Endothelial cell of umbilical vein (primary cell): ENCODE results near the gene COL19A1. TPM values are rescaled to one million over a fixed set of nuclear protein-coding genes. Genes with fewer than 3 reads are reported as not detected.

ENCODE experiments used
- BruUV-seq: library from RNA; stranded (reverse); fragments of 400-500 nt; replicated peaks from 2 replicates; lab custom pipeline; 2021; lab: Mats Ljungman, UMichigan
- CTCF ChIA-PET: fragments of 300-600, 350-600 bp; sonication (Branson Sonifier 250); formaldehyde crosslinking; loops from one replicate; lab custom pipeline; 2021; ENCODE audit warnings: antibody characterized with exemption, inconsistent platforms; lab: Charles Lee
- POLR2A ChIA-PET: fragments of 300-600, 350-600 bp; sonication (Branson Sonifier 250); formaldehyde crosslinking; loops from one replicate; lab custom pipeline; 2021; ENCODE audit warnings: antibody characterized with exemption, inconsistent platforms; lab: Charles Lee
- DNase-seq: peaks from one replicate; pipeline ENCODE4 v3.0.0-alpha.2; 2011; ENCODE audit warnings: low read depth, low spot score
- FAIRE-seq: peaks from 2 replicates; lab custom pipeline; 2011; peaks lifted over from hg19 to GRCh38; lab: Jason Lieb, UNC
- H2AFZ ChIP-seq: 2 replicates; pipeline ENCODE4 v1.6.0; 2012; ENCODE audit warnings: low read depth, low read length, control low read depth, inconsistent platforms
- H3K27ac ChIP-seq: 2 replicates; pipeline ENCODE4 v1.5.1; 2011; ENCODE audit warnings: low read depth, mild to moderate bottlenecking, control low read depth, low read length, moderate library complexity; ENCODE audit not compliant: insufficient read depth
- H3K27me3 ChIP-seq, 2 experiments: 2 replicates each; pipeline versions ENCODE4 v1.6.0 to v1.6.1; 2011; ENCODE audit warnings: low read length in 2 of 2, mixed read lengths in 1 of 2; ENCODE audit not compliant: control insufficient read depth in 2 of 2, insufficient read depth in 2 of 2
- H3K36me3 ChIP-seq, 2 experiments: 2 replicates in 1 of 2; 3 replicates in 1 of 2; pipeline ENCODE4 v1.5.1; 2011; ENCODE audit warnings: low read length in 2 of 2, mild to moderate bottlenecking in 1 of 2, moderate library complexity in 1 of 2; ENCODE audit not compliant: control insufficient read depth in 2 of 2, insufficient read depth in 2 of 2; ENCODE audit errors: extremely low read depth in 1 of 2
- H3K4me1 ChIP-seq: 3 replicates; pipeline ENCODE4 v1.5.1; 2011; ENCODE audit warnings: mild to moderate bottlenecking, low read length; ENCODE audit not compliant: control insufficient read depth, insufficient read depth; ENCODE audit errors: extremely low read depth
- H3K4me2 ChIP-seq: 2 replicates; pipeline ENCODE4 v1.6.1; 2011; ENCODE audit warnings: low read length, control low read depth, mixed read lengths; ENCODE audit not compliant: insufficient read depth
- H3K4me3 ChIP-seq, 3 experiments: fragments of 200-600 bp in 1 of 3; sonication (generic), shearing (Covaris generic) in 1 of 3; replicated peaks in 1 of 3; 2 replicates each; pipeline ENCODE4 v1.5.1; 2011 to 2016; ENCODE audit warnings: control low read depth in 3 of 3, low read length in 3 of 3, mild to moderate bottlenecking in 2 of 3, inconsistent platforms in 1 of 3, low read depth in 1 of 3, moderate library complexity in 1 of 3; ENCODE audit not compliant: insufficient read depth in 1 of 3
- H3K79me2 ChIP-seq: 2 replicates; pipeline ENCODE4 v1.6.0; 2012; ENCODE audit warnings: low read length, inconsistent platforms; ENCODE audit not compliant: control insufficient read depth, insufficient read depth
- H3K9ac ChIP-seq: replicated peaks from 2 replicates; pipeline ENCODE3; 2011; ENCODE audit warnings: low read length, control low read depth; ENCODE audit not compliant: insufficient read depth; ENCODE audit errors: extremely low read depth
- H3K9me1 ChIP-seq: replicated peaks from 3 replicates; pipeline ENCODE4 v1.6.0; 2011; ENCODE audit warnings: mild to moderate bottlenecking, low read length; ENCODE audit not compliant: control insufficient read depth, insufficient read depth; ENCODE audit errors: extremely low read depth
- H3K9me3 ChIP-seq: replicated peaks from 2 replicates; pipeline ENCODE4 v1.5.1; 2012; ENCODE audit warnings: low read length, inconsistent platforms; ENCODE audit not compliant: control insufficient read depth, insufficient read depth
- H4K20me1 ChIP-seq: replicated peaks from 2 replicates; pipeline ENCODE3; 2011; ENCODE audit warnings: mild to moderate bottlenecking, low read length; ENCODE audit not compliant: control insufficient read depth, insufficient read depth; ENCODE audit errors: extremely low read depth
- CTCF ChIP-seq, 2 donors: IDR thresholded peaks; 1 replicate in 1 of 2; 2 replicates in 1 of 2; pipeline ENCODE4 v1.5.1; 2011; ENCODE audit warnings: low read length in 2 of 2, mild to moderate bottlenecking in 2 of 2, moderate library complexity in 2 of 2, control low read depth in 1 of 2, inconsistent platforms in 1 of 2, low read depth in 1 of 2; ENCODE audit not compliant: insufficient read depth in 1 of 2; ENCODE audit errors: extremely low read depth in 1 of 2
- EZH2 ChIP-seq: IDR thresholded peaks from 2 replicates; pipeline ENCODE4 v1.6.1; 2012; ENCODE audit warnings: borderline replicate concordance, low read depth, mild to moderate bottlenecking, moderate library complexity, low read length, inconsistent platforms; ENCODE audit not compliant: severe bottlenecking
- FOS ChIP-seq: IDR thresholded peaks from 2 replicates; pipeline ENCODE4 v1.6.1; 2011; ENCODE audit warnings: mild to moderate bottlenecking, low read length, moderate library complexity, borderline replicate concordance; ENCODE audit not compliant: insufficient read depth
- GATA2 ChIP-seq: IDR thresholded peaks from 2 replicates; pipeline ENCODE4 v1.7.0; 2011; ENCODE audit warnings: low read depth, mild to moderate bottlenecking, moderate library complexity, mixed read lengths, low read length; ENCODE audit not compliant: insufficient read length, insufficient read depth
- JUN ChIP-seq: IDR thresholded peaks from 2 replicates; pipeline ENCODE4 v1.6.1; 2011; ENCODE audit warnings: borderline replicate concordance, low read depth; ENCODE audit not compliant: insufficient read length, insufficient read depth
- MAX ChIP-seq: IDR thresholded peaks from 2 replicates; pipeline ENCODE4 v1.6.1; 2011; ENCODE audit not compliant: insufficient read depth, insufficient read length
- MYC ChIP-seq: IDR thresholded peaks from one replicate; pipeline ENCODE4 v1.6.1; 2011; ENCODE audit warnings: mild to moderate bottlenecking, low read depth, low read length
- POLR2A ChIP-seq: IDR thresholded peaks from 2 replicates; pipeline ENCODE4 v1.6.1; 2012; ENCODE audit warnings: low read depth, mild to moderate bottlenecking, control low read depth, low read length
- POLR2AphosphoS5 ChIP-seq: IDR thresholded peaks from 2 replicates; pipeline ENCODE4 v1.6.1; 2012; ENCODE audit warnings: low read depth, mild to moderate bottlenecking, control low read depth, low read length, moderate library complexity; ENCODE audit not compliant: insufficient read depth
- dilution Hi-C: fragments of 300-500 bp; cut with MboI; formaldehyde crosslinking; loops from one replicate; pipeline ENCODE4 v1.15.0; 2019; ENCODE audit warnings: low sequenced_read_pairs; ENCODE audit not compliant: extremely low pct_ligation_motif_present
- intact Hi-C: fragments of 100-400 bp; cut with micrococcal nuclease; formaldehyde crosslinking; loops from one replicate; pipeline ENCODE4 v1.10.0; 2022
- polyA plus RNA-seq, 4 experiments: library from polyadenylated mRNA; depleted of rRNA in 3 of 4; stranded (reverse) in 3 of 4; unstranded in 1 of 4; fragments of >200 nt; gene quantifications; 2 replicates each; pipeline versions ENCODE4 v1.2.1 to v1.2.3, GENCODE V29; 2011 to 2012; ENCODE audit warnings: missing spikeins in 1 of 4
- total RNA-seq: library from RNA; stranded (reverse); gene quantifications from 2 replicates; pipeline ENCODE4 v1.2.3, GENCODE V29; 2021

Gene COL19A1
- total and polyA plus RNA-seq, 2 donors (not counting 3 experiments of a cell fraction or from before 2014, with no cell fraction given), result not detected

- Histone ChIP-seq H3K79me2 (no peaks in the 10 kb centered on the region), H4K20me1 (no peaks in the 10 kb centered on the region), H3K36me3 (no peaks in the 10 kb centered on the region), H3K4me3 (no peak overlapping the region), H3K4me2 (no peak overlapping the region), H3K9me3 (no peaks in the 10 kb centered on the region), H3K9me1 (no peaks in the 10 kb centered on the region), H3K9ac (no peak overlapping the region), H2AFZ (no peak overlapping the region), H3K4me1 (no peaks in the 10 kb centered on the region), H3K27ac (no peak overlapping the region), H3K27me3 (no peaks in the 10 kb centered on the region)
- FAIRE-seq, result no peak
- no peak for DNase-seq
- dilution Hi-C loops, result no loop called here
- ChIA-PET POLR2A (no interaction called here), CTCF (no interaction called here)
- intact Hi-C loops, result no loop called here
- no TSS peak for BruUV-seq
- TF ChIP-seq FOS, result no peak
Observed at GRCh38 chr6:69935079-69935478, 68.7 kb downstream of the COL19A1 start.

GRCh38 chr6:69936674-69937363 is 70.5 kb downstream of the COL19A1 start:
- Histone ChIP-seq H4K20me1 (no peaks in the 10 kb centered on the region), H3K79me2 (no peaks in the 10 kb centered on the region), H3K9me1 (no peaks in the 10 kb centered on the region), H3K27ac (no peak overlapping the region), H3K9ac (no peak overlapping the region), H3K4me3 (no peak overlapping the region), H3K9me3 (no peaks in the 10 kb centered on the region), H3K27me3 (no peaks in the 10 kb centered on the region), H3K4me2 (no peak overlapping the region), H3K4me1 (no peaks in the 10 kb centered on the region), H2AFZ (no peak overlapping the region), H3K36me3 (no peaks in the 10 kb centered on the region)
- intact Hi-C loops, result no loop called here
- DNase-seq, result no peak
- ChIA-PET POLR2A (no interaction called here), CTCF (no interaction called here)
- BruUV-seq, result no TSS peak
- FAIRE-seq, result no peak
- no peak for TF ChIP-seq FOS
- no peak for TF ChIP-seq GATA2
- TF ChIP-seq MYC, result no peak
- no peak for TF ChIP-seq JUN
- TF ChIP-seq MAX, result no peak
- TF ChIP-seq POLR2A, result no peak
- TF ChIP-seq POLR2AphosphoS5, result no peak
- TF ChIP-seq CTCF (IDR thresholded peaks at IDR 0.05; ENCODE audit: extremely low read depth in 1 of 2, insufficient read depth in 1 of 2, low read depth in 1 of 2, low read length in 2 of 2), result no peak
- no peak for TF ChIP-seq EZH2
- dilution Hi-C loops, result no loop called here
